Sigmoid colon (tissue), 7 donors: ENCODE measurements around the gene ACER2. TPM values are rescaled to one million over a fixed set of nuclear protein-coding genes. Genes with fewer than 3 reads are reported as not detected.

Source experiments
- DNase-seq: peaks from one replicate; pipeline ENCODE4 v3.0.0-alpha.2; 2019
- H3K27ac ChIP-seq, 4 donors: fragments of 200-600 bp; sonication (generic); one replicate each; pipeline ENCODE4 v1.5.1; 2016 to 2019; ENCODE audit warnings: mild to moderate bottlenecking in 1 of 4
- H3K27me3 ChIP-seq, 3 donors: fragments of 200-600 bp; sonication (generic); one replicate each; pipeline ENCODE4 v1.5.1; 2019; ENCODE audit warnings: mild to moderate bottlenecking in 1 of 3
- H3K36me3 ChIP-seq, 4 donors: fragments of 200-600 bp; sonication (generic); one replicate each; pipeline ENCODE4 v1.5.1; 2016 to 2019
- H3K4me1 ChIP-seq, 4 donors: fragments of 200-600 bp; sonication (generic); one replicate each; pipeline ENCODE4 v1.5.1; 2017 to 2019
- H3K4me3 ChIP-seq, 4 donors: fragments of 200-600 bp; sonication (generic); one replicate each; pipeline ENCODE4 v1.5.1; 2017 to 2019; ENCODE audit warnings: mild to moderate bottlenecking in 2 of 4, moderate library complexity in 1 of 4
- H3K9me3 ChIP-seq, 4 donors: fragments of 200-600 bp in 3 of 4; sonication (generic) in 3 of 4; one replicate each; pipeline versions ENCODE4 v1.5.1 to v1.6.1; 2013 to 2019
- CTCF ChIP-seq, 4 experiments: fragments of 450-650 bp in 3 of 4; fragments of 200-600 bp in 1 of 4; IDR thresholded peaks; one replicate each; pipeline ENCODE4 v1.5.1; 2016 to 2019; ENCODE audit warnings: antibody characterized with exemption in 4 of 4, mild to moderate bottlenecking in 3 of 4, moderate library complexity in 2 of 4
- EP300 ChIP-seq, 4 donors: sonication (generic); formaldehyde crosslinking; IDR thresholded peaks; one replicate each; pipeline ENCODE4 v1.6.1; 2017; ENCODE audit warnings: antibody characterized with exemption in 4 of 4
- POLR2A ChIP-seq, 2 donors: fragments of 450-650 bp; IDR thresholded peaks; one replicate each; pipeline ENCODE4 v1.6.1; 2016; ENCODE audit warnings: antibody characterized with exemption in 2 of 2, mild to moderate bottlenecking in 2 of 2, moderate library complexity in 2 of 2
- POLR2AphosphoS5 ChIP-seq, 4 donors: sonication (generic); formaldehyde crosslinking; IDR thresholded peaks; one replicate each; pipeline ENCODE4 v1.6.1; 2017; ENCODE audit warnings: antibody characterized with exemption in 4 of 4
- WGBS, 2 donors: extraction: QIAGEN DNeasy Blood & Tissue Kit; methylation state at CpG; one replicate each; pipeline ENCODE4 v1.1.7; 2013; 5-methylcytosine and 5-hydroxymethylcytosine counted together
- intact Hi-C: fragments of 100-400 bp; cut with DNase I; formaldehyde crosslinking; loops from one replicate; pipeline ENCODE4 v1.15.1; 2023
- polyA plus RNA-seq, 3 donors: library from polyadenylated mRNA; stranded (reverse); fragments of 200-250 nt; gene quantifications; one replicate each; pipeline ENCODE4 v1.2.3, GENCODE V29; 2013
- total RNA-seq, 4 donors: library from RNA; depleted of rRNA; stranded (reverse); fragments of >200 nt; gene quantifications; one replicate each; pipeline ENCODE4 v1.1.0, GENCODE V29; 2016
- donor health status: healthy with polysubstance abuse.
- donor health status: Bipolar disorder and iron deficiency.
- donor health status: healthy.

ACER2 gene
- total and polyA plus RNA-seq, 7 donors: 1.2 to 4.3 (median 3.1) TPM

GRCh38 chr9:19442240-19442639 lies 33.4 kb downstream of the ACER2 start:
- 93 to 95% methylated on average over 9 of the region's 9 CpGs for WGBS, 2 donors
- H3K4me1 ChIP-seq: no peaks in the 10 kb centered on the region
- intact Hi-C loops: no loop called here
- peaks cover 0 to 3% (median 0%) of the 10 kb centered on the region in 4 donors for H3K36me3 ChIP-seq
- TF ChIP-seq POLR2A (IDR thresholded peaks at IDR 0.05) (no peak), CTCF (IDR thresholded peaks at IDR 0.05) (no peak), POLR2AphosphoS5 (IDR thresholded peaks at IDR 0.05) (no peak), EP300 (IDR thresholded peaks at IDR 0.05) (no peak)
- no peaks in the 10 kb centered on the region for H3K27me3 ChIP-seq
- no peak overlapping the region for H3K4me3 ChIP-seq
- H3K27ac ChIP-seq: no peak overlapping the region
- no peaks in the 10 kb centered on the region for H3K9me3 ChIP-seq
- DNase-seq: no peak

- H3K9me3 ChIP-seq: no peaks in the 10 kb centered on the region
- H3K36me3 ChIP-seq: peaks cover 0 to 3% (median under 1%) of the 10 kb centered on the region in 4 donors
- H3K27me3 ChIP-seq: no peaks in the 10 kb centered on the region
- TF ChIP-seq EP300 (IDR thresholded peaks at IDR 0.05) (no peak), POLR2AphosphoS5 (IDR thresholded peaks at IDR 0.05) (no peak), POLR2A (IDR thresholded peaks at IDR 0.05) (no peak), CTCF (IDR thresholded peaks at IDR 0.05) (no peak)
- no peaks in the 10 kb centered on the region for H3K4me1 ChIP-seq
- no peak overlapping the region for H3K4me3 ChIP-seq
- intact Hi-C loops: no loop called here
- WGBS, 2 donors: 88 to 90% methylated on average over 2 of the region's 2 CpGs
- DNase-seq: no peak
- no peak overlapping the region for H3K27ac ChIP-seq
Observed at GRCh38 chr9:19445452-19445851, 36.6 kb downstream of the ACER2 start.

GRCh38 chr9:19446361-19446861 lies 37.6 kb downstream of the ACER2 start:
- H3K27ac ChIP-seq: no peak overlapping the region
- intact Hi-C loops: no loop called here
- H3K9me3 ChIP-seq: no peaks in the 10 kb centered on the region
- no peak for DNase-seq
- no peak for TF ChIP-seq CTCF (IDR thresholded peaks at IDR 0.05)
- no peak for TF ChIP-seq POLR2AphosphoS5 (IDR thresholded peaks at IDR 0.05)
- no peak for TF ChIP-seq POLR2A (IDR thresholded peaks at IDR 0.05)
- no peak for TF ChIP-seq EP300 (IDR thresholded peaks at IDR 0.05)
- H3K36me3 ChIP-seq: peaks cover 0 to 8% (median 2%) of the 10 kb centered on the region in 4 donors
- no peaks in the 10 kb centered on the region for H3K27me3 ChIP-seq
- WGBS, 2 donors: 90 to 94% methylated on average over 7 of the region's 7 CpGs
- no peaks in the 10 kb centered on the region for H3K4me1 ChIP-seq
- no peak overlapping the region for H3K4me3 ChIP-seq

GRCh38 chr9:19451240-19452087 lies 42.7 kb downstream of the ACER2 start:
- TF ChIP-seq EP300 (IDR thresholded peaks at IDR 0.05) (no peak), CTCF (IDR thresholded peaks at IDR 0.05) (no peak), POLR2AphosphoS5 (IDR thresholded peaks at IDR 0.05) (no peak), POLR2A (IDR thresholded peaks at IDR 0.05) (no peak)
- Histone ChIP-seq H3K4me1 (no peaks in the 10 kb centered on the region), H3K27me3 (no peaks in the 10 kb centered on the region), H3K36me3 (peaks cover 0 to 14% (median 0%) of the 10 kb centered on the region in 4 donors), H3K9me3 (no peaks in the 10 kb centered on the region), H3K4me3 (no peak overlapping the region), H3K27ac (no peak overlapping the region)
- intact Hi-C loops: no loop called here
- 82 to 92% methylated on average over 9 of the region's 9 CpGs for WGBS, 2 donors
- DNase-seq: no peak
